ENCODE results near the gene TMEM30B.

Gene TMEM30B

DNA sequence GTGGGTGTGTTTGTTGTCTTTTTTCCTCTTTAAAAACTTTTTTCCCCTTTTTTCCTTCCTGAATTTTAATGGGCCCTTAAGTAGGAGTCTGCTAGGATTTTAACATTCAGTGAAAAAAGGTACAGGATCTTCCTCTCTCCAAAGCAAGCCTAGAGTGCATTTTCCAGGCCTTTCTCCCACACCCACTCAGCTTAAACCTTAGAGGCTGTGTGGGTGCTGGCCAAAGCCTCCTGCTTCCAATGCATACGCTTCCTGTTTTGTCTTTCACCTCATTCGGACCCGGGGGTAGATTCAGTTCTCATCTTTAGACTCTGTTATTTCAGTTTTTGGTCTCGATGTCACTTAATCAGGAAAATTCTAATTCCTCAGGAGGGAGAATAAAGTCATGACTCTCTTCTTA, 51.2 kb downstream of the TMEM30B start:
- no peak for TF ChIP-seq EZH2phosphoT487 (IDR thresholded peaks at IDR 0.05; ENCODE audit: low read depth)
- TF ChIP-seq, protein P1, sequence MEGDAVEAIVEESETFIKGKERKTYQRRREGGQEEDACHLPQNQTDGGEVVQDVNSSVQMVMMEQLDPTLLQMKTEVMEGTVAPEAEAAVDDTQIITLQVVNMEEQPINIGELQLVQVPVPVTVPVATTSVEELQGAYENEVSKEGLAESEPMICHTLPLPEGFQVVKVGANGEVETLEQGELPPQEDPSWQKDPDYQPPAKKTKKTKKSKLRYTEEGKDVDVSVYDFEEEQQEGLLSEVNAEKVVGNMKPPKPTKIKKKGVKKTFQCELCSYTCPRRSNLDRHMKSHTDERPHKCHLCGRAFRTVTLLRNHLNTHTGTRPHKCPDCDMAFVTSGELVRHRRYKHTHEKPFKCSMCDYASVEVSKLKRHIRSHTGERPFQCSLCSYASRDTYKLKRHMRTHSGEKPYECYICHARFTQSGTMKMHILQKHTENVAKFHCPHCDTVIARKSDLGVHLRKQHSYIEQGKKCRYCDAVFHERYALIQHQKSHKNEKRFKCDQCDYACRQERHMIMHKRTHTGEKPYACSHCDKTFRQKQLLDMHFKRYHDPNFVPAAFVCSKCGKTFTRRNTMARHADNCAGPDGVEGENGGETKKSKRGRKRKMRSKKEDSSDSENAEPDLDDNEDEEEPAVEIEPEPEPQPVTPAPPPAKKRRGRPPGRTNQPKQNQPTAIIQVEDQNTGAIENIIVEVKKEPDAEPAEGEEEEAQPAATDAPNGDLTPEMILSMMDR (IDR thresholded peaks at IDR 0.05; ENCODE audit: low read depth, low read length) = no peak
- Histone ChIP-seq H4K20me1 (ENCODE audit: insufficient read depth, low read length) (no peaks in the 10 kb centered on the region), H3K4me2 (ENCODE audit: low read length) (no peak overlapping the region), H2AFZ (ENCODE audit: low read depth, low read length) (no peak overlapping the region), H3K27me3 (ENCODE audit: low read depth, low read length) (no peaks in the 10 kb centered on the region), H3K4me3 (ENCODE audit: low read length) (no peak overlapping the region), H3K9me3 (ENCODE audit: insufficient read depth, low read length) (no peaks in the 10 kb centered on the region), H3K27ac (ENCODE audit: low read length) (no peak overlapping the region), H3K36me3 (replicated peaks; ENCODE audit: low read depth, low read length) (no peaks in the 10 kb centered on the region), H3K79me2 (ENCODE audit: low read length) (no peaks in the 10 kb centered on the region), H3K4me1 (ENCODE audit: low read length) (peaks cover 10% of the 10 kb centered on the region), H3K9ac (ENCODE audit: low read length) (no peak overlapping the region)

DNA sequence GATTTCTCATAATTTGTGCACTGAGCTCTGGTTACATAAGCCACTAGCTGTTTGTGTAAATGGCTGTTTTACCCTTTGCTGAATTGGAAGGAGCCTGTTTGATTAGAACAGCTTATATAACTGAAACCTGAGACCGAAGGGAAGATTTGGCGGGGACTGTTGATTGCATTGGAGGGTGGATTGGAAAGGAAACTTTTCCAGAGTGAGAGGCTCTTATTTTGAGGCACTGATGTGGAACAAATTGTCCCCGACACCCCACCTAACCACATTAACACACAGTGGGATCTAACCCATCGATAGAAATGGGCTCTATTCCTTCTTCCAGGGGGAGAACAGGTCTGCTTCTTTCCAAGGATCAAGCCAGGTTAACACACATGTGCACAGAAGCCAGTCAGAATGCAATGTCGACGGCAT, 51.7 kb downstream of the TMEM30B start:
- H4K20me1 ChIP-seq (ENCODE audit: insufficient read depth, low read length) = no peaks in the 10 kb centered on the region
- no peaks in the 10 kb centered on the region for H3K27me3 ChIP-seq (ENCODE audit: low read depth, low read length)
- H3K27ac ChIP-seq (ENCODE audit: low read length) = no peak overlapping the region
- H3K4me1 ChIP-seq (ENCODE audit: low read length) = peaks cover 10% of the 10 kb centered on the region
- H3K36me3 ChIP-seq (replicated peaks; ENCODE audit: low read depth, low read length) = no peaks in the 10 kb centered on the region
- no peaks in the 10 kb centered on the region for H3K9me3 ChIP-seq (ENCODE audit: insufficient read depth, low read length)
- no peak overlapping the region for H2AFZ ChIP-seq (ENCODE audit: low read depth, low read length)
- no peaks in the 10 kb centered on the region for H3K79me2 ChIP-seq (ENCODE audit: low read length)
- no peak overlapping the region for H3K4me3 ChIP-seq (ENCODE audit: low read length)
- TF ChIP-seq, protein P1 (IDR thresholded peaks at IDR 0.05; ENCODE audit: low read depth, low read length) = no peak
- TF ChIP-seq EZH2phosphoT487 (IDR thresholded peaks at IDR 0.05; ENCODE audit: low read depth) = no peak
- no peak overlapping the region for H3K9ac ChIP-seq (ENCODE audit: low read length)
- H3K4me2 ChIP-seq (ENCODE audit: low read length) = no peak overlapping the region

DNA sequence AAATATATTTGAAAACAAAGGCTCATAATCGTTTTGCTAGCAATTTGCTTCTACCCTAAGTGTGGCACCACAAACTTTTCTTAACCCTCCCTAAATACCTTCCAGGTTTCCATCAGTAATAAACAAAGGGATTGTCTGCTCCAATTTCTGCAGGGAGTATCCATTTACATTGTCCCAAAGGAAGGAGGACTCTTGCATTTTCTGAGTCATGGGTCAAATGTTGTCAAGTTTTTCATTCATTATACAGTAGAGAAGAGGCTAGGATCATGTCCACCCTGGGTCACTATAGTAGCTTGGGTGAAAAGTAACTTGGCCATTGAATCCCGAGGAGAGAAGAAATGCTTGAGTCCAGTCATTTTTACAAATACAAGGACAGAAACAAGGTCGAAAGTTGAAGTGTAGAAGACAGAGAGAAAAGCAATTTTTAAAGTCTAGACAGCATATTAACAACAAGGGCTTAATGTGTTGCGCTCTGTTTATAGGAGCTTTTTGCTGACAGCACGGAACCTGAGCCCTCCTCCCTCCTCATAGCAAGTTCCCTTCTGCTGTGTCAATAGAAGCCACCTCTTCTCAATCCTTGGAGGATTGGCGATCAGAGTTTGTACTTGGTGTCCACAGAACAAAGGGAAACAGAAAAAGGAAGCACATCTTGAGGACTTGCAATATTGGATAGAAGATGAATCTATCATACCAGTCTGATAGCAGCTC, 53.1 kb downstream of the TMEM30B start:
- Histone ChIP-seq H3K9ac (ENCODE audit: low read length) (no peak overlapping the region), H3K4me2 (ENCODE audit: low read length) (no peak overlapping the region), H3K36me3 (replicated peaks; ENCODE audit: low read depth, low read length) (no peaks in the 10 kb centered on the region), H3K27ac (ENCODE audit: low read length) (no peak overlapping the region), H4K20me1 (ENCODE audit: insufficient read depth, low read length) (no peaks in the 10 kb centered on the region), H3K4me3 (ENCODE audit: low read length) (no peak overlapping the region), H3K9me3 (ENCODE audit: insufficient read depth, low read length) (no peaks in the 10 kb centered on the region), H3K4me1 (ENCODE audit: low read length) (no peaks in the 10 kb centered on the region), H3K79me2 (ENCODE audit: low read length) (no peaks in the 10 kb centered on the region), H2AFZ (ENCODE audit: low read depth, low read length) (no peak overlapping the region), H3K27me3 (ENCODE audit: low read depth, low read length) (0 out of 2 replicates have a peak, but pooled peaks cover 3% of the 10 kb centered on the region)
- TF ChIP-seq, protein P1 (IDR thresholded peaks at IDR 0.05; ENCODE audit: low read depth, low read length) = no peak
- TF ChIP-seq EZH2phosphoT487 (IDR thresholded peaks at IDR 0.05; ENCODE audit: low read depth) = no peak

Measured in OCI-LY3 (cell line).